ENCODE data around the gene SPAG9. TPM values are rescaled to one million over a fixed set of nuclear protein-coding genes. Genes with fewer than 3 reads are reported as not detected.
A peak's percentile ranks its signal among the peaks of the same experiment; 100 is the strongest.

SPAG9 gene
- total RNA-seq, 1 experiment from 2014 or later, result 54.3 TPM

GRCh38 chr17:51046514-51047384, 73.9 kb downstream of the SPAG9 start:
- H2BK120ac ChIP-seq (ENCODE audit: low read depth, low read length, poor library complexity, severe bottlenecking), result no peak overlapping the region
- no peak overlapping the region for H3K23ac ChIP-seq (ENCODE audit: insufficient read length, low read depth, low read length)
- H3K4me2 ChIP-seq (ENCODE audit: insufficient read depth, insufficient read length, low read length), result peak overlapping the region; percentile 91
- peak overlapping the region; percentile 59 for H3K18ac ChIP-seq (ENCODE audit: insufficient read length, low read depth, low read length)
- H2BK15ac ChIP-seq (ENCODE audit: low read depth, low read length), result no peak overlapping the region
- no peak overlapping the region for H2BK20ac ChIP-seq (ENCODE audit: low read depth, low read length, poor library complexity, severe bottlenecking)
- no peaks in the 10 kb centered on the region for H3K9me3 ChIP-seq (ENCODE audit: control insufficient read depth, low read depth, low read length)
- no peak overlapping the region for H2BK12ac ChIP-seq (ENCODE audit: insufficient read length, low read depth, low read length)
- Mint-ChIP-seq H3K27ac (no peak overlapping the region; a peak in 1 of 7 replicates), H3K27me3 (ENCODE audit: low read depth) (no peaks in the 10 kb centered on the region), H3K36me3 (ENCODE audit: insufficient read depth in 1 of 3, low read depth in 3 of 3) (peaks cover 0 to 10% (median 2%) of the 10 kb centered on the region in 3 experiments; a peak in 4 of 7 replicates), H3K4me3 (no peak overlapping the region), H3K4me1 (peaks cover 23 to 43% of the 10 kb centered on the region in 2 experiments), H3K9me3 (no peaks in the 10 kb centered on the region)
- peak overlapping the region; percentile 9 for H3T11ph ChIP-seq (ENCODE audit: low read length)
- H3K14ac ChIP-seq (ENCODE audit: insufficient read depth, low read length), result peak overlapping the region; percentile 49
- DNase-seq, result peak; percentile 93
- no peaks in the 10 kb centered on the region for H3K27me3 ChIP-seq (ENCODE audit: insufficient read depth, low read length)
- peaks cover 3% of the 10 kb centered on the region for H3K79me1 ChIP-seq (ENCODE audit: insufficient read depth, low read depth, low read length, poor library complexity, severe bottlenecking)
- WGBS (ENCODE audit: extremely low coverage, insufficient read length, low lambda C conversion rate), result no CpG with 5 or more reads among the region's 13 CpGs
- peaks cover 8% of the 10 kb centered on the region for H3K23me2 ChIP-seq (ENCODE audit: insufficient read length, low read depth, low read length, poor library complexity, severe bottlenecking)
- peak overlapping the region; percentile 8 for H3K9ac ChIP-seq (ENCODE audit: extremely low read depth, insufficient read length, low read length)
- no peaks in the 10 kb centered on the region for H3K4me1 ChIP-seq (ENCODE audit: insufficient read depth, low read length)
- no peak overlapping the region for H2BK5ac ChIP-seq (ENCODE audit: insufficient read length, low read length)
- no peak for TF ChIP-seq CTCF (conservative IDR thresholded peaks at IDR 0.05)
- no peak overlapping the region for H2AFZ ChIP-seq (ENCODE audit: low read length)
- H4K5ac ChIP-seq (ENCODE audit: insufficient read length, low read depth, low read length), result peak overlapping the region; percentile 6
- H4K8ac ChIP-seq (replicated peaks; ENCODE audit: insufficient read length, low read depth, low read length), result no peak overlapping the region
- no peaks in the 10 kb centered on the region for H4K20me1 ChIP-seq (ENCODE audit: control insufficient read depth, insufficient read depth, insufficient read length)
- peak overlapping the region; percentile 86 for H3K27ac ChIP-seq (ENCODE audit: insufficient read length, low read depth, low read length)
- no peaks in the 10 kb centered on the region for H3K79me2 ChIP-seq (ENCODE audit: insufficient read depth, low read length)
- no peak overlapping the region for H4K91ac ChIP-seq (ENCODE audit: insufficient read length, low read depth, low read length)
- no peak overlapping the region; the same call in 1 of the 2 replicates for H3K4ac ChIP-seq (ENCODE audit: low read depth, low read length)
- H3K56ac ChIP-seq (ENCODE audit: insufficient read length, low read depth, low read length), result no peak overlapping the region
- H2AK5ac ChIP-seq (ENCODE audit: insufficient read length, low read length), result no peak overlapping the region

Measured in H9 (cell line).